RWPE1 (cell line): Measurements from ENCODE around the gene C2CD2.

Source experiments
- CTCF ChIA-PET: fragments of 350-600 bp; sonication (Branson Sonifier 250); formaldehyde crosslinking; extraction: SDS; loops from one replicate; lab custom pipeline; 2021; lab: Yijun Ruan, JAX
- POLR2A ChIA-PET: fragments of 400-600 bp; formaldehyde crosslinking; extraction: SDS; loops from one replicate; lab custom pipeline; 2020; ENCODE audit warnings: antibody characterized with exemption; ENCODE audit not compliant: low non-redundant PET; lab: Yijun Ruan, JAX
- DNase-seq: peaks from one replicate; pipeline ENCODE4 v3.0.0; 2012; ENCODE audit warnings: low spot score
- H3K27ac ChIP-seq: fragments of 450-650 bp; 2 replicates; pipeline ENCODE4 v1.5.1; 2017
- CTCF ChIP-seq: fragments of 450-650 bp; conservative IDR thresholded peaks from 2 replicates; pipeline ENCODE4 v1.5.1; 2017; ENCODE audit warnings: low read depth, mild to moderate bottlenecking

The C2CD2 gene

GRCh38 chr21:41880153-41880552 is 73.7 kb downstream of the C2CD2 start:
- ChIA-PET POLR2A (no interaction called here), CTCF (no interaction called here)
- DNase-seq = no peak
- no peak for TF ChIP-seq CTCF
- no peak overlapping the region; the same call in 1 of the 2 replicates for H3K27ac ChIP-seq

DNA sequence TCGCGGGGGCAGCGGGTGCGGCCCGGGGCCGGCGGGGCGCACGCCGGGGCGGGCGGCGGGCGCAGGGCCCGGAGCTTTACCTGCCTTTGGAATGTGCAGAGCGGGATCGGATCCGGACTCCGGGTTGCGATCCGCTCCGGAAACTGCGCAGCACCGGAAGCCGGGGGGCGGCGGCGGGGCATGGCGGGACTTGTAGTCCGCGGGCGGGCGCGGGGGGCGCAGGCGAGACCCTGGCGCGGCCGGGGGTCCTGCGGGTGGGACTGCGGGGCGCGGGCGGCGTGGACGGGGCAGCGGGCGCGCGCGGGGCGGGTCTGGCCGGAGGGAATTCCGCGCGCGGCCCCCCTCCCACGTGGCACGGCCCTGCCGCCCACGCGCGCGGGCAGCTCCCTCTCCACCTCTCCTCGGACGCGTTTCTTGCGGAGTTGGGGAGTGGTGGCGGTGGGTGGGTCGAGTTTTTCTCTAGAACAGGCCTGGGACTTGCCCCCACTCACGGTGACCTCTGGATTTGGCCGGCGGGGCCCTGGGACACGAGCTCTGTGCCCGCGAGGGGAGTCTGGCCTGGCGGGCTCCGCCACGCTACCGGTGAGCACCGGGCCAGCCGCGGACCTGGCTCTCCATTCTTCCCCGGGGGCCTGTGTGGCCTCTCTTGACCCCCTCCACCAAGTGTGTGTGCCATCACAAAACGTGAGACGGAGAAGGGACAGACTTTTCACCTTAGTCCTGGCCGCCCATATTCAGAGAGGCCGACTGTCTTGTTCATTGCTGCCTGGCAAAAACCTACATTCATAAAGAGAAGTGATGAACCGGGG is 74.4 kb downstream of the C2CD2 start, which contains the start of gene PRDM15:
Gene PRDM15, minus strand, starts transcription at position 155 of the 809 bp plus-strand sequence. CDS start 18,981 bp downstream, outside the sequence.
- peak; percentile 79 for DNase-seq
- TF ChIP-seq CTCF = no peak
- peak within 1 kb of the TSS; percentile 84 for H3K27ac ChIP-seq
- ChIA-PET CTCF (interaction anchor here (0.5 kb wide), 1 partner anchor 1323 kb away, joined by 7 read pairs; no protein-coding TSS in a partner anchor), POLR2A (no interaction called here)

GRCh38 chr21:41878831-41879189 is 75.0 kb downstream of the C2CD2 start:
- CTCF ChIA-PET = interaction anchor here (0.6 kb wide), 1 partner anchor 62 kb away, joined by 3 read pairs; no protein-coding TSS in a partner anchor
- POLR2A ChIA-PET = no interaction called here
- peak; percentile 64 for DNase-seq
- no peak for TF ChIP-seq CTCF
- H3K27ac ChIP-seq = peak overlapping the region; percentile 84

- DNase-seq = peak; percentile 27
- POLR2A ChIA-PET = no interaction called here
- H3K27ac ChIP-seq = peak overlapping the region; percentile 84
- CTCF ChIA-PET = interaction anchor here (0.6 to 1.1 kb wide), 4 partner anchors 19 to 239 kb away, joined by 3 to 6 read pairs (median 3); no protein-coding TSS in a partner anchor
- no peak for TF ChIP-seq CTCF
Measured at GRCh38 chr21:41877901-41878830, 75.7 kb downstream of the C2CD2 start.

DNA sequence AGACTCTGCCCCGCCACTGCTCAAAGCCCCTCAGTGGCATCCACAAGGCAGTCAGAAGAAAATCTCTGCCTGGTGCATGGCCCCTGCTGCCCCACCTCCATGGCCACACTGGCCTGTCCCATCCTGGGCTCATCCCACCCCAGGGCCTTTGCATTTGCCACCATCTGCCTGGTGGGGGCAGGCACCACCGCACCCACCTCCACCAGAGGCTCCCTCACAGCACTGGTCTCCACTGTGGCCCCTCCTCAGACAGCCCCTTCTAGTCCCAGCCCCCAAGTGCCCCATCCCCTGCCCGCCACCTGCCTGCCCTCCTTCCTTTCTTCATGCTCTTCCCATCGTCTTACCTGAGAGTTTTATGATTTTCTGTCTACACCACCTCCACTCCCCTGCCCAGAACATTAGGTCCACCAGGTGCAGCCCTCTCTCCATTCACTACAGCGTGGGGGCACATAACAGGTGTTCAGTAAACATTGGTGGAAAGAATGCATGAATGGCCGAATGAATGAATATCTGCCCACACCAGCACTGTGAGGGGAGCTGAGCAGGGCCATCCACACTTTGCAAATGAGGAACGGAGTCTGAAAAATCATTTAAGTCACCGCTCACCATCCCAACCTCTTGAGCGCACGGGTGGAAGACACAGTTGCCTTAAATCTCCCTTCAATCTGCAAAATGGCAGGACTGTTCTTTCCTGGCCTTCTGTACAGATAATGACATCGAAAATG is 76.7 kb downstream of the C2CD2 start:
- ChIA-PET CTCF (interaction anchor here (0.9 to 1.1 kb wide), 2 partner anchors 18 to 240 kb away, joined by 3 read pairs; no protein-coding TSS in a partner anchor), POLR2A (no interaction called here)
- no peak for TF ChIP-seq CTCF
- no peak for DNase-seq
- H3K27ac ChIP-seq = peak overlapping the region; percentile 15
